Lower leg skin (tissue), 4 donors: ENCODE results near the gene GTPBP2. TPM values are rescaled to one million over a fixed set of nuclear protein-coding genes. Genes with fewer than 3 reads are reported as not detected.

Experiments
- DNase-seq, 2 donors: peaks; one replicate each; pipeline ENCODE4 v3.0.0-alpha.2; 2019; ENCODE audit warnings: low spot score in 2 of 2
- H3K4me3 ChIP-seq: fragments of 200-600 bp; sonication (generic); 2 replicates; pipeline ENCODE4 v1.5.1; 2017; ENCODE audit warnings: mild to moderate bottlenecking, low read depth; ENCODE audit not compliant: poor library complexity, severe bottlenecking
- CTCF ChIP-seq, 3 donors: fragments of 450-650 bp; IDR thresholded peaks; one replicate each; pipeline ENCODE4 v1.5.1; 2016; ENCODE audit warnings: antibody characterized with exemption in 3 of 3, mild to moderate bottlenecking in 3 of 3, moderate library complexity in 2 of 3
- POLR2A ChIP-seq, 2 donors: fragments of 450-650 bp; IDR thresholded peaks; one replicate each; pipeline ENCODE4 v1.6.1; 2016 to 2017; ENCODE audit warnings: antibody characterized with exemption in 2 of 2, mild to moderate bottlenecking in 1 of 2, moderate library complexity in 1 of 2
- WGBS, 2 donors: methylation state at CpG; one replicate each; pipeline ENCODE4 v1.1.5; 2018; 5-methylcytosine and 5-hydroxymethylcytosine counted together
- intact Hi-C: fragments of 100-400 bp; cut with DNase I; formaldehyde crosslinking; loops from one replicate; pipeline ENCODE4 v1.15.0; 2023; ENCODE audit warnings: low total_unique reads
- total RNA-seq, 4 donors: library from RNA; depleted of rRNA; stranded (reverse); fragments of >200 nt; gene quantifications; one replicate each; pipeline ENCODE4 v1.1.0, GENCODE V29; 2016

The GTPBP2 gene
- total RNA-seq, result 10 to 100 TPM; 31.1 to 39.9 (median 36.0) TPM

GRCh38 chr6:43629104-43629504 lies at the start of gene GTPBP2:
Gene GTPBP2, minus strand, starts transcription at chr6:43629264. Its CDS starts 102 bp downstream, at chr6:43629162.
- intact Hi-C loops, result no loop called here
- peak; percentile 99 to 100 for DNase-seq
- H3K4me3 ChIP-seq, result peak within 1 kb of the TSS; percentile 73
- TF ChIP-seq POLR2A (IDR thresholded peaks at IDR 0.05) (no peak), CTCF (IDR thresholded peaks at IDR 0.05) (no peak)
- 0 to 2% methylated on average over 11 to 35 of the region's 46 CpGs for WGBS, 2 donors

GRCh38 chr6:43678341-43678740 lies 49.3 kb upstream of the GTPBP2 start:
- no peak for TF ChIP-seq POLR2A (IDR thresholded peaks at IDR 0.05)
- no peak for TF ChIP-seq CTCF (IDR thresholded peaks at IDR 0.05)
- no peak for DNase-seq
- 92 to 96% methylated on average over 7 of the region's 7 CpGs for whole genome bisulfite sequencing, 2 donors
- H3K4me3 ChIP-seq, result no peak overlapping the region
- intact Hi-C loops, result no loop called here

GRCh38 chr6:43677759-43678158 lies 48.7 kb upstream of the GTPBP2 start:
- TF ChIP-seq POLR2A (IDR thresholded peaks at IDR 0.05) (no peak), CTCF (IDR thresholded peaks at IDR 0.05) (no peak)
- intact Hi-C loops, result no loop called here
- DNase-seq, result no peak
- 80 to 82% methylated on average over 7 of the region's 7 CpGs for WGBS, 2 donors
- no peak overlapping the region for H3K4me3 ChIP-seq

GRCh38 chr6:43676962-43677606 lies 48.0 kb upstream of the GTPBP2 start:
- intact Hi-C loops, result no loop called here
- DNase-seq, result no peak
- TF ChIP-seq CTCF (IDR thresholded peaks at IDR 0.05) (no peak), POLR2A (IDR thresholded peaks at IDR 0.05) (no peak)
- WGBS, 2 donors, result 86 to 93% methylated on average over 7 of the region's 7 CpGs
- H3K4me3 ChIP-seq, result no peak overlapping the region

GRCh38 chr6:43674921-43675320 lies 45.9 kb upstream of the GTPBP2 start:
- no peak for DNase-seq
- TF ChIP-seq CTCF (IDR thresholded peaks at IDR 0.05) (no peak), POLR2A (IDR thresholded peaks at IDR 0.05) (no peak)
- WGBS, 2 donors, result 94 to 97% methylated on average over 8 of the region's 8 CpGs
- intact Hi-C loops, result no loop called here
- no peak overlapping the region for H3K4me3 ChIP-seq

- DNase-seq, result no peak
- TF ChIP-seq CTCF (IDR thresholded peaks at IDR 0.05) (no peak), POLR2A (IDR thresholded peaks at IDR 0.05) (no peak)
- intact Hi-C loops, result no loop called here
- no peak overlapping the region for H3K4me3 ChIP-seq
- 89 to 97% methylated on average over 2 of the region's 2 CpGs for WGBS, 2 donors
Measured at GRCh38 chr6:43674291-43674690, 45.2 kb upstream of the GTPBP2 start.
